Mesenchymal stem cell (in vitro differentiated cells and primary cell): ENCODE data around the gene PIP. TPM values are rescaled to one million over a fixed set of nuclear protein-coding genes. Genes with fewer than 3 reads are reported as not detected.
"Not testable (repeated sequence)": the region's sequence is repeated elsewhere in the genome, so short reads cannot be mapped to it uniquely, and the experiment has no call there.

Source experiments
- DNase-seq: peaks from one replicate; pipeline ENCODE4 v3.0.0-alpha.2; 2013
- H2AFZ ChIP-seq: one replicate; pipeline ENCODE4 v1.6.1; 2013; ENCODE audit warnings: low read depth, mild to moderate bottlenecking, control low read depth, inconsistent platforms, low read length, moderate library complexity
- H2AK5ac ChIP-seq: 2 replicates; pipeline ENCODE4 v1.6.1; 2013; ENCODE audit warnings: low read length, moderate library complexity, mild to moderate bottlenecking, inconsistent platforms; ENCODE audit not compliant: severe bottlenecking
- H2BK120ac ChIP-seq: one replicate; pipeline ENCODE4 v1.6.1; 2013; ENCODE audit warnings: low read depth, mild to moderate bottlenecking, inconsistent platforms, low read length, moderate library complexity
- H2BK12ac ChIP-seq, 2 experiments: one replicate each; pipeline ENCODE4 v1.6.1; 2013; ENCODE audit warnings: inconsistent platforms in 2 of 2, low read length in 2 of 2, mild to moderate bottlenecking in 2 of 2, moderate library complexity in 2 of 2, control low read depth in 1 of 2
- H2BK15ac ChIP-seq: one replicate; pipeline ENCODE4 v1.6.1; 2013; ENCODE audit warnings: mild to moderate bottlenecking, low read depth, inconsistent platforms; ENCODE audit not compliant: poor library complexity, severe bottlenecking
- H2BK5ac ChIP-seq: 2 replicates; pipeline ENCODE4 v1.6.1; 2013; ENCODE audit warnings: low read depth, mild to moderate bottlenecking, low read length, control low read depth, inconsistent platforms; ENCODE audit not compliant: poor library complexity, severe bottlenecking
- H3K14ac ChIP-seq, 2 experiments: one replicate each; pipeline ENCODE4 v1.6.1; 2013; ENCODE audit warnings: inconsistent platforms in 2 of 2, low read length in 2 of 2, control low read depth in 1 of 2, mild to moderate bottlenecking in 1 of 2, moderate library complexity in 1 of 2
- H3K18ac ChIP-seq, 2 experiments: one replicate each; pipeline ENCODE4 v1.6.1; 2013; ENCODE audit warnings: inconsistent platforms in 2 of 2, low read length in 2 of 2, control low read depth in 1 of 2, low read depth in 1 of 2, mild to moderate bottlenecking in 1 of 2
- H3K23ac ChIP-seq, 2 experiments: one replicate each; pipeline ENCODE4 v1.6.1; 2013; ENCODE audit warnings: inconsistent platforms in 2 of 2, low read length in 2 of 2, mild to moderate bottlenecking in 2 of 2, moderate library complexity in 2 of 2, control low read depth in 1 of 2
- H3K27ac ChIP-seq: 2 replicates; pipeline ENCODE4 v1.5.1; 2013; ENCODE audit warnings: mild to moderate bottlenecking, moderate library complexity, low read length, control low read depth, inconsistent platforms; ENCODE audit not compliant: poor library complexity, severe bottlenecking
- H3K27me3 ChIP-seq, 2 experiments: 2 replicates each; pipeline versions ENCODE4 v1.6.1 to v1.7.0; 2013; ENCODE audit warnings: low read length in 2 of 2, mild to moderate bottlenecking in 2 of 2, moderate library complexity in 2 of 2, control low read depth in 1 of 2, inconsistent platforms in 1 of 2; ENCODE audit not compliant: control insufficient read depth in 1 of 2, insufficient read depth in 1 of 2
- H3K36me3 ChIP-seq, 2 experiments: 2 replicates each; pipeline versions ENCODE4 v1.6.1 to v1.7.0; 2013; ENCODE audit warnings: low read length in 2 of 2, control low read depth in 1 of 2, inconsistent platforms in 1 of 2, low read depth in 1 of 2, mild to moderate bottlenecking in 1 of 2; ENCODE audit not compliant: insufficient read depth in 2 of 2, control insufficient read depth in 1 of 2
- H3K4ac ChIP-seq, 2 experiments: one replicate each; pipeline ENCODE4 v1.6.1; 2013; ENCODE audit warnings: inconsistent platforms in 2 of 2, low read length in 2 of 2, mild to moderate bottlenecking in 2 of 2, moderate library complexity in 2 of 2, control low read depth in 1 of 2, low read depth in 1 of 2
- H3K4me1 ChIP-seq: 2 replicates; pipeline ENCODE4 v1.6.1; 2013; ENCODE audit warnings: low read depth, low read length, control low read depth; ENCODE audit not compliant: control insufficient read depth, insufficient read depth
- H3K4me2 ChIP-seq: 2 replicates; pipeline ENCODE4 v1.6.1; 2013; ENCODE audit warnings: low read length, mild to moderate bottlenecking, inconsistent platforms; ENCODE audit not compliant: poor library complexity, severe bottlenecking
- H3K4me3 ChIP-seq, 2 experiments: 2 replicates each; pipeline versions ENCODE4 v1.5.1 to v1.7.0; 2013; ENCODE audit warnings: low read length in 2 of 2, mild to moderate bottlenecking in 2 of 2, control low read depth in 1 of 2, low read depth in 1 of 2; ENCODE audit not compliant: insufficient read depth in 1 of 2
- H3K79me1 ChIP-seq: replicated peaks from 2 replicates; pipeline ENCODE4 v1.6.1; 2013; ENCODE audit warnings: mild to moderate bottlenecking, control low read depth, low read length, inconsistent platforms; ENCODE audit not compliant: poor library complexity, severe bottlenecking
- H3K9ac ChIP-seq: 2 replicates; pipeline ENCODE4 v1.7.0; 2013; ENCODE audit warnings: mild to moderate bottlenecking, low read length, moderate library complexity
- H3K9me3 ChIP-seq: 2 replicates; pipeline ENCODE4 v1.7.0; 2013; ENCODE audit warnings: mild to moderate bottlenecking, low read length; ENCODE audit not compliant: control insufficient read depth
- H4K8ac ChIP-seq: one replicate; pipeline ENCODE4 v1.6.1; 2013; ENCODE audit warnings: inconsistent platforms, mild to moderate bottlenecking, low read length, moderate library complexity
- H4K91ac ChIP-seq: one replicate; pipeline ENCODE4 v1.6.1; 2013; ENCODE audit warnings: mild to moderate bottlenecking, low read length, inconsistent platforms
- WGBS: methylation state at CpG from one replicate; pipeline ENCODE4 v1.1.7; 2013; ENCODE audit warnings: mixed read lengths; 5-methylcytosine and 5-hydroxymethylcytosine counted together
- polyA plus RNA-seq, 2 experiments: library from polyadenylated mRNA; stranded (reverse); fragments of 200-250 nt; gene quantifications; one replicate each; pipeline ENCODE4 v1.2.3, GENCODE V29; 2013

Gene PIP, protein sequence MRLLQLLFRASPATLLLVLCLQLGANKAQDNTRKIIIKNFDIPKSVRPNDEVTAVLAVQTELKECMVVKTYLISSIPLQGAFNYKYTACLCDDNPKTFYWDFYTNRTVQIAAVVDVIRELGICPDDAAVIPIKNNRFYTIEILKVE
- polyA plus RNA-seq (2013, experiment 1 of 2) = not detected
- not detected for polyA plus RNA-seq (2013, experiment 2 of 2)

DNA sequence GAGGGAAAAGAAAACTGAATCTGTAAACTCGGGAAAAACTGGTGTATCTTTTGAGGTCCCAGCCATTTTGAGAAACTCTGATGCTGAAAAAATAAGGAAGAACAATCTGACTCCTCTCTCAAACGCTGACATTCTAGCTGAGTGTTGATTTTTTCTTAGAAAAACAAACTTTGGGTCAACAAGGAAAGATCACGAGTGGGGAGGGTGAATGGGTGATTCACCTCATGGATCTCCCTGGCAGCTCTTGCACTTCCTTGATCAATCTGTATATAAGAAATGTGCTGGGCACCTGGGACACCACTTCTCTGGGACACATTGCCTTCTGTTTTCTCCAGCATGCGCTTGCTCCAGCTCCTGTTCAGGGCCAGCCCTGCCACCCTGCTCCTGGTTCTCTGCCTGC is at the start of gene PIP:
Gene PIP (plus strand): TSS at position 297 of the 400 bp plus-strand sequence. CDS start 40 bp downstream, at position 337.
- Histone ChIP-seq H3K14ac (no peak within 1 kb of the TSS), H4K91ac (no peak within 1 kb of the TSS), H2BK15ac (no peak within 1 kb of the TSS), H3K27me3 (peaks cover 0 to 3% of the 10 kb centered on the region in 2 experiments), H3K79me1 (no peaks in the 10 kb centered on the region), H2BK120ac (no peak within 1 kb of the TSS), H3K4ac (no peak within 1 kb of the TSS), H3K36me3 (no peaks in the 10 kb centered on the region), H3K18ac (no peak within 1 kb of the TSS), H3K9ac (no peak within 1 kb of the TSS), H3K27ac (no peak within 1 kb of the TSS), H2BK12ac (no peak within 1 kb of the TSS), H2AFZ (no peak within 1 kb of the TSS), H3K9me3 (no peaks in the 10 kb centered on the region), H2AK5ac (no peak within 1 kb of the TSS), H2BK5ac (no peak within 1 kb of the TSS), H4K8ac (no peak within 1 kb of the TSS), H3K23ac (no peak within 1 kb of the TSS), H3K4me3 (no peak within 1 kb of the TSS), H3K4me1 (no peaks in the 10 kb centered on the region), H3K4me2 (no peak within 1 kb of the TSS)
- WGBS = 46% methylated on average over 3 of the region's 4 CpGs
- DNase-seq = no peak

DNA sequence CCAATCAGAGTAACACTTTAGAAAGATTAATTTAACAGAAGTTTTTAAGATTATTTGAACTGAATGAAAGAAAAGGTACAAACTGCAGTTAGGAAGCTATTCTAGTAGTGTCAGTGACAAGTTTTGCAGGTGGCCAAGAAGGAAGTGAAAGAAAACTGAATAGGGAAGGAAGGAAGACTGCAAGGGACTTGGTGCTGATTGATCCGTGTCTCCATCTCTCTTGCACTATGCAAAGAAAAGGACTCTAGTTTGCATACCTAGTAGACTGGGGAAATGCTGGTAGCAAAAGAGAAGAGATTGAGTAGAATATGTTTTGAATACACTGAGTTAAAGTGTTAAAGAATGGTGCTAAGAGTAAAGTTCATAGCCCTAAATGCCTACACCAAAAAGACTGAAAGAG is 46.8 kb upstream of the PIP start:
- no peak for DNase-seq
- H3K27me3 ChIP-seq = no peaks in the 10 kb centered on the region
- no peak overlapping the region for H3K9ac ChIP-seq
- H2AFZ ChIP-seq = no peak overlapping the region
- H3K27ac ChIP-seq = no peak overlapping the region
- H4K91ac ChIP-seq = no peak overlapping the region
- no peaks in the 10 kb centered on the region for H3K79me1 ChIP-seq
- H4K8ac ChIP-seq = no peak overlapping the region
- WGBS = 75% methylated on average over 1 of the region's 1 CpG
- H3K9me3 ChIP-seq = no peaks in the 10 kb centered on the region
- H2BK5ac ChIP-seq = no peak overlapping the region
- no peak overlapping the region for H3K4me2 ChIP-seq
- no peak overlapping the region for H2AK5ac ChIP-seq
- H2BK12ac ChIP-seq = no peak overlapping the region
- no peaks in the 10 kb centered on the region for H3K4me1 ChIP-seq
- no peak overlapping the region for H3K23ac ChIP-seq
- no peak overlapping the region for H3K18ac ChIP-seq
- no peak overlapping the region for H3K4me3 ChIP-seq
- H2BK15ac ChIP-seq = no peak overlapping the region
- no peak overlapping the region for H3K4ac ChIP-seq
- no peak overlapping the region for H2BK120ac ChIP-seq
- no peak overlapping the region for H3K14ac ChIP-seq
- no peaks in the 10 kb centered on the region for H3K36me3 ChIP-seq

DNA sequence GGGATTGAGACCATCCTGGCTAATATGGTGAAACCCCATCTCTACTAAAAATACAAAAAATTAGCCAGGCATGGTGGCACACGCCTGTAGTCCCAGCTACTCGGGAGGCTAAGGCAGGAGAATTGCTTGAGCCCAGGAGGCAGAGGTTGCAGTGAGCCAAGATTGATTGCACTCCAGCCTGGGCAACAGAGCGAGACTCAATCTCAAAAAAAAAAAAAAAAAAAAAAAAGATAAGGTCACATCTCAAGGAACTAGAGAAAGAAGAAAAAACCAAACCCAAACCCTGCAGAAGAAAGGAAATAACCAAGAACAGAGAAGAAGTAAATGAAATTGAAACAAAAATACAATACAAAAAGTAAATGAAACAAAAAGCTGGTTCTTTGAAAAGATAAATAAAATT is 46.3 kb upstream of the PIP start:
- not testable (repeated sequence) for H2BK120ac ChIP-seq, H3K4ac ChIP-seq, H3K27me3 ChIP-seq, H3K23ac ChIP-seq, H2BK12ac ChIP-seq, H3K9ac ChIP-seq, H3K36me3 ChIP-seq, H3K4me2 ChIP-seq, H3K4me3 ChIP-seq, H3K14ac ChIP-seq, H2BK15ac ChIP-seq, H4K8ac ChIP-seq, H2AK5ac ChIP-seq, H3K79me1 ChIP-seq, H3K4me1 ChIP-seq, H2AFZ ChIP-seq, H4K91ac ChIP-seq, H3K9me3 ChIP-seq, H2BK5ac ChIP-seq, H3K27ac ChIP-seq, DNase-seq, H3K18ac ChIP-seq
- WGBS = no CpG with 5 or more reads among the region's 3 CpGs

DNA sequence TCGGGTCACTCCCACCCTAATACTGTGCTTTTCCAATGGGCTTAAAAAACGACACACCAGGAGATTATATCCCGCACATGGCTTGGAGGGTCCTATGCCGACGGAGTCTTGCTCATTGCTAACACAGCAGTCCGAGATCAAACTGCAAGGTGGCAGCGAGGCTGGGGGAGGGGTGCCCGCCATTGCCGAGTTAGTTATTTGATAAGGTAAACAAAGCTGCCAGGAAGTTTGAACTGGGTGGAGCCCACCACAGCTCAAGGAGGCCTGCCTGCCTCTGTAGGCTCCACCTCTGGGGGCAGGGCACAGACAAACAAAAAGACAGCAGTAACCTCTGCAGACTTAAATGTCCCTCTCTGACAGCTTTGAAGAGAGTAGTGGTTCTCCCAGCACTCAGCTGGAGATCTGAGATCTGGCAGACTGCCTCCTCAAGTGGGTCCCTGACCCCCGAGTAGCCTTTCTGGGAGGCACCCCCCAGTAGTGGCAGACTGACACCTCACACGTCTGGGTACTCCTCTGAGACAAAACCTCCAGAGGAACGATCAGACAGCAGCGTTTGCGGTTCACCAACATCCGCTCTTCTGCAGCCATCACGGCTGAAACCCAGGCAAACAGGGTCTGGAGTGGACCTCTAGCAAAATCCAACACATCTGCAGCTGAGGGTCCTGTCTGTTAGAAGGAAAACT is 43.2 kb upstream of the PIP start:
- not testable (repeated sequence) for H3K27ac ChIP-seq

More for the DNA sequence above, 43.2 kb upstream of the PIP start:
- H2AK5ac ChIP-seq, H3K9me3 ChIP-seq, H3K23ac ChIP-seq, H3K4ac ChIP-seq, H3K4me1 ChIP-seq, H3K36me3 ChIP-seq, H2BK12ac ChIP-seq, H2BK120ac ChIP-seq, H3K4me2 ChIP-seq, H3K27me3 ChIP-seq, H3K14ac ChIP-seq, H3K18ac ChIP-seq, H3K4me3 ChIP-seq, H2BK15ac ChIP-seq, H3K79me1 ChIP-seq, H2BK5ac ChIP-seq, H3K9ac ChIP-seq, DNase-seq, H2AFZ ChIP-seq, H4K91ac ChIP-seq, H4K8ac ChIP-seq: not testable (repeated sequence)
- 85% methylated on average over 16 of the region's 16 CpGs for WGBS
